HepG2 (cell line): ENCODE data around the gene HOXA10. TPM values are rescaled to one million over a fixed set of nuclear protein-coding genes. Genes with fewer than 3 reads are reported as not detected.

Source experiments
- ATAC-seq: fragments of 200-7000 bp; cut with Tn5 transposase; 3 replicates; pipeline ENCODE4 v1.9.1; 2020; ENCODE audit warnings: mild to moderate bottlenecking, moderate library complexity
- BruUV-seq: library from RNA; stranded (reverse); fragments of 400-500 nt; replicated peaks from 2 replicates; lab custom pipeline; 2021; lab: Mats Ljungman, UMichigan
- CTCF ChIA-PET: fragments of 300-600 bp; formaldehyde crosslinking; extraction: SDS; loops from one replicate; lab custom pipeline; 2021; ENCODE audit warnings: low total read pairs, inconsistent platforms, low intra/inter-chr PET ratio; lab: Yijun Ruan, JAX
- POLR2A ChIA-PET: fragments of 350-600 bp; sonication (Branson Sonifier 250); formaldehyde crosslinking; loops from one replicate; lab custom pipeline; 2020; ENCODE audit warnings: antibody characterized with exemption, inconsistent platforms; lab: Yijun Ruan, JAX
- DNase-seq: peaks from one replicate; pipeline ENCODE4 v3.0.0-alpha.2; 2015; ENCODE audit warnings: low spot score
- FAIRE-seq: peaks from 3 replicates; lab custom pipeline; 2011; peaks lifted over from hg19 to GRCh38; lab: Jason Lieb, UNC
- H2AFZ ChIP-seq: one replicate; pipeline ENCODE4 v1.6.1; 2011; ENCODE audit warnings: low read length, inconsistent platforms
- H3K27ac ChIP-seq: fragments of 300-600 bp; 3 replicates; pipeline ENCODE4 v1.8.0; 2011; ENCODE audit warnings: mixed run types, mild to moderate bottlenecking, mixed read lengths, low read length, inconsistent platforms; ENCODE audit not compliant: insufficient read depth; ENCODE audit errors: extremely low read length
- H3K27me3 ChIP-seq, 2 experiments: fragments of 200-600 bp in 1 of 2; 2 replicates in 1 of 2; 3 replicates in 1 of 2; pipeline versions ENCODE4 v1.6.0 to v1.8.0; 2011; ENCODE audit warnings: low read length in 2 of 2, mild to moderate bottlenecking in 2 of 2, moderate library complexity in 2 of 2, inconsistent platforms in 1 of 2; ENCODE audit not compliant: insufficient read depth in 2 of 2, control insufficient read depth in 1 of 2
- H3K36me3 ChIP-seq, 2 experiments: fragments of 200-600 bp in 1 of 2; replicated peaks in 1 of 2; 2 replicates in 1 of 2; 3 replicates in 1 of 2; pipeline versions ENCODE4 v1.5.1 to v1.8.0; 2011; ENCODE audit warnings: low read length in 2 of 2, inconsistent platforms in 1 of 2; ENCODE audit not compliant: insufficient read depth in 2 of 2, control insufficient read depth in 1 of 2
- H3K4me1 ChIP-seq: 2 replicates; pipeline ENCODE4 v1.5.1; 2012; ENCODE audit warnings: low read length, inconsistent platforms; ENCODE audit not compliant: insufficient read depth
- H3K4me2 ChIP-seq: 2 replicates; pipeline ENCODE4 v1.6.0; 2011; ENCODE audit warnings: low read depth, low read length, inconsistent platforms
- H3K4me3 ChIP-seq, 3 experiments: fragments of 200-600 bp in 1 of 3; sonication (generic), shearing (Covaris generic) in 1 of 3; replicated peaks in 1 of 3; 2 replicates each; pipeline ENCODE4 v1.5.1; 2011 to 2016; ENCODE audit warnings: low read length in 3 of 3, inconsistent platforms in 2 of 3, low read depth in 2 of 3, mild to moderate bottlenecking in 2 of 3, control low read depth in 1 of 3, mixed read lengths in 1 of 3; ENCODE audit not compliant: insufficient read depth in 1 of 3
- H3K79me2 ChIP-seq: one replicate; pipeline ENCODE4 v1.6.1; 2011; ENCODE audit warnings: low read length, inconsistent platforms; ENCODE audit not compliant: insufficient read depth
- H3K9ac ChIP-seq: 2 replicates; pipeline ENCODE4 v1.6.0; 2011; ENCODE audit warnings: mild to moderate bottlenecking, low read depth, low read length, inconsistent platforms; ENCODE audit not compliant: insufficient read depth
- H3K9me3 ChIP-seq: 2 replicates; pipeline ENCODE4 v1.5.1; 2012; ENCODE audit warnings: mild to moderate bottlenecking, low read length
- H4K20me1 ChIP-seq: 2 replicates; pipeline ENCODE4 v1.6.0; 2011; ENCODE audit warnings: inconsistent platforms, mild to moderate bottlenecking, low read length, moderate library complexity; ENCODE audit not compliant: insufficient read depth
- AKAP8 ChIP-seq: sonication (generic); formaldehyde crosslinking; IDR thresholded peaks from 2 replicates; pipeline ENCODE4 v1.5.1; 2020; ENCODE audit warnings: mild to moderate bottlenecking, missing genetic modification reagents
- CENPX ChIP-seq: sonication (generic); formaldehyde crosslinking; IDR thresholded peaks from 2 replicates; pipeline ENCODE4 v1.9.0; 2021; ENCODE audit warnings: mild to moderate bottlenecking, missing genetic modification reagents, moderate library complexity
- FOXO1 ChIP-seq: sonication (generic); formaldehyde crosslinking; IDR thresholded peaks from 2 replicates; pipeline ENCODE4 v1.4.0; 2020; ENCODE audit warnings: missing genetic modification reagents
- GTF3A ChIP-seq: sonication (generic); formaldehyde crosslinking; conservative IDR thresholded peaks from 2 replicates; pipeline ENCODE4 v1.4.0; 2020; ENCODE audit warnings: mild to moderate bottlenecking, missing genetic modification reagents
- JARID2 ChIP-seq: sonication (generic); formaldehyde crosslinking; IDR thresholded peaks from 2 replicates; pipeline ENCODE4 v1.8.1; 2023; ENCODE audit warnings: missing genetic modification reagents, inconsistent platforms; ENCODE audit not compliant: insufficient replicate concordance
- MED13 ChIP-seq: sonication (generic); formaldehyde crosslinking; IDR thresholded peaks from 2 replicates; pipeline ENCODE4 v1.5.0; 2020; ENCODE audit warnings: missing genetic modification reagents
- MTA1 ChIP-seq: sonication (generic); formaldehyde crosslinking; IDR thresholded peaks from 2 replicates; pipeline ENCODE4 v1.4.0; 2020; ENCODE audit warnings: missing genetic modification reagents, mild to moderate bottlenecking, borderline replicate concordance
- RNF2 ChIP-seq: fragments of 450-650 bp; conservative IDR thresholded peaks from 2 replicates; pipeline ENCODE4 v1.6.1; 2016; ENCODE audit warnings: low read depth
- ZNF256 ChIP-seq: sonication (generic); formaldehyde crosslinking; conservative IDR thresholded peaks from 2 replicates; pipeline ENCODE4 v1.4.0; 2020; ENCODE audit warnings: missing genetic modification reagents
- ZNF75D ChIP-seq: sonication (generic); formaldehyde crosslinking; IDR thresholded peaks from 2 replicates; pipeline ENCODE4 v1.8.1; 2023; ENCODE audit warnings: missing genetic modification reagents, mild to moderate bottlenecking, borderline replicate concordance
- ZNF883 ChIP-seq: sonication (generic); formaldehyde crosslinking; IDR thresholded peaks from 2 replicates; pipeline ENCODE4 v1.5.1; 2020; ENCODE audit warnings: mild to moderate bottlenecking, missing genetic modification reagents; ENCODE audit errors: not compliant biosample characterization
- in situ Hi-C: cut with HindIII; loops from 2 replicates; pipeline ENCODE4 v1.10.0; 2017; ENCODE audit warnings: low pct_unique_long_range_greater_than_20kb; ENCODE audit not compliant: extremely low pct_ligation_motif_present
- intact Hi-C: fragments of 100-400 bp; cut with micrococcal nuclease; formaldehyde crosslinking; loops from one replicate; pipeline ENCODE4 v1.10.0; 2022; ENCODE audit not compliant: unreplicated experiment
- polyA plus RNA-seq, 8 experiments: library from polyadenylated mRNA; depleted of rRNA in 3 of 8; stranded (reverse) in 7 of 8; unstranded in 1 of 8; fragments of >200 nt; fragmentation: Illumina TruSeq in 4 of 8; extraction: Trizol in 4 of 8; gene quantifications; 2 replicates each; pipeline versions ENCODE4 v1.2.1 to v1.2.3, GENCODE V29; 2011 to 2016; ENCODE audit warnings: low read depth in 4 of 8, missing spikeins in 1 of 8, mixed read lengths in 1 of 8; ENCODE audit not compliant: insufficient read depth in 1 of 8
- total RNA-seq, 5 experiments: library from RNA; depleted of rRNA; stranded (reverse); fragments of >200 nt; fragmentation: Illumina TruSeq; extraction: Trizol; gene quantifications; 2 replicates each; pipeline ENCODE4 v1.2.3, GENCODE V29; 2016; ENCODE audit warnings: low read depth in 1 of 5
- TF ChIP-seq, protein P1 (sequence below): sonication (generic); formaldehyde crosslinking; IDR thresholded peaks from 2 replicates; pipeline ENCODE4 v1.8.0; 2022; ENCODE audit warnings: missing genetic modification reagents, mild to moderate bottlenecking, inconsistent platforms, borderline replicate concordance
- TF ChIP-seq, protein P2 (sequence below): sonication (generic); formaldehyde crosslinking; IDR thresholded peaks from 2 replicates; pipeline ENCODE4 v1.4.0; 2020; ENCODE audit warnings: mild to moderate bottlenecking, missing genetic modification reagents, borderline replicate concordance
- TF ChIP-seq, protein P3 (sequence below): sonication (generic); formaldehyde crosslinking; IDR thresholded peaks from 2 replicates; pipeline ENCODE4 v1.4.0; 2020; ENCODE audit warnings: missing genetic modification reagents

The HOXA10 gene
- total and polyA plus RNA-seq, 2 of the 13 experiments (the other 11 are each of a cell fraction or from before 2014, with no cell fraction given), result not detected

DNA sequence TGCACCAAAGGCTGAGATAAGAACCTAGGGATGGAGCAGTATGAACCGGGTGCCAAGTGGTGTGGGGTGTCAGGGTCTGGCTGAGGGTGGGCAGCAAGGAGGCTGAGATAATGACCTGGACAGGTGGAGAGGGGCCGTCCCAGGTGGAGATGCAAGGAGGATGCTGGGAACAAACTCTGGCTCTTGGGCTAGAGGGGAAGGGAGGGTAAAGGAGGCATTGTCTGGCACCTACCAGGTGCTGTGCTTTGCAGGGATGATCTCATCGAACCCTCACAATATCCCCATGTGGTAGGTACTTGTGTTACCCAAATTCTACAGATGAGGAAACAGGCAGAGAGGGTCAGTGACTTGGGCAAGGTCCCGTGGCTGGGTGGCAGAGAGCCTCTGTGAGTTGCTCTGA, 45.7 kb upstream of the HOXA10 start (continued):
- no peak for TF ChIP-seq ZNF883 (CRISPR knock-in tag)
- TF ChIP-seq MED13 (CRISPR knock-in tag), result no peak
- TF ChIP-seq MTA1 (CRISPR knock-in tag), result no peak
- TF ChIP-seq GTF3A (CRISPR knock-in tag), result no peak
- TF ChIP-seq ZNF256 (CRISPR knock-in tag), result no peak
- TF ChIP-seq AKAP8 (CRISPR knock-in tag), result no peak
- no peak for TF ChIP-seq ZNF75D (CRISPR knock-in tag)
- TF ChIP-seq, all 625 proteins: peak for 0

DNA sequence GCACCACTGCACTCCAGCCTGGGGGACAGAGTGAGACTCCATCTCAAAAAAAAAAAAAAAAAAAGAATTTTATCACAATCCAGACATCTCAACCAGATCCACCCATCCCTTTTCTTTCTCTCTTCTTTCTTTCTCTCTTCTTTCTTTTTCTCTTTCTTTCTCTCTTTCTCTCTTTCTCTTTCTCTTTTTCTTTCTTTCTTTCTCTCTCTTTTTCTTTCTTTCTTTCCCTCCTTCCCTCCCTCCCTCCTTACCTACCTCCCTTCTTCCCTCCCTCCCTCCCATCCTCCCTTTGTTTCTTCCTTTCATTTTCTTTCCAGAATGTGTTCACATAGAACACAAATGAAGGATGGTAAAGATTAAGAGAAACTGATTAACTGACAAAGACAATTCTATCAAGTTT, 43.8 kb upstream of the HOXA10 start:
- no peak for FAIRE-seq
- H3K36me3 ChIP-seq, result no peaks in the 10 kb centered on the region
- intact Hi-C loops (no loop called here), in situ Hi-C loops (no loop called here)
- ChIA-PET POLR2A (no interaction called here), CTCF (no interaction called here)
- H3K27ac ChIP-seq, result no peak overlapping the region
- no peaks in the 10 kb centered on the region for H3K79me2 ChIP-seq
- TF ChIP-seq RNF2, result no peak
- TF ChIP-seq, protein P1, sequence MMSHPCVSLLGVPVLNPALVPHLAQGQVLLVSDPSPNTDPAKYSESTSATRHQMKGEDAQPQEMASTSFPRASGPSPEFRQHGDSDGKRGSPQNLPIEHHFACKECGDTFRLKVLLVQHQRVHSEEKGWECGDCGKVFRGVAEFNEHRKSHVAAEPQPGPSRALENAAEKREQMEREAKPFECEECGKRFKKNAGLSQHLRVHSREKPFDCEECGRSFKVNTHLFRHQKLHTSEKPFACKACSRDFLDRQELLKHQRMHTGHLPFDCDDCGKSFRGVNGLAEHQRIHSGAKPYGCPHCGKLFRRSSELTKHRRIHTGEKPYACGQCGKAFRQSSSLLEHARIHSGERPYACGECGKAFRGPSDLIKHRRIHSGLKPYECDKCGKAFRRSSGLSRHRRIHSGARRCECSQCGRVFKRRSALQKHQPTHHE, result no peak
- TF ChIP-seq, protein P2, sequence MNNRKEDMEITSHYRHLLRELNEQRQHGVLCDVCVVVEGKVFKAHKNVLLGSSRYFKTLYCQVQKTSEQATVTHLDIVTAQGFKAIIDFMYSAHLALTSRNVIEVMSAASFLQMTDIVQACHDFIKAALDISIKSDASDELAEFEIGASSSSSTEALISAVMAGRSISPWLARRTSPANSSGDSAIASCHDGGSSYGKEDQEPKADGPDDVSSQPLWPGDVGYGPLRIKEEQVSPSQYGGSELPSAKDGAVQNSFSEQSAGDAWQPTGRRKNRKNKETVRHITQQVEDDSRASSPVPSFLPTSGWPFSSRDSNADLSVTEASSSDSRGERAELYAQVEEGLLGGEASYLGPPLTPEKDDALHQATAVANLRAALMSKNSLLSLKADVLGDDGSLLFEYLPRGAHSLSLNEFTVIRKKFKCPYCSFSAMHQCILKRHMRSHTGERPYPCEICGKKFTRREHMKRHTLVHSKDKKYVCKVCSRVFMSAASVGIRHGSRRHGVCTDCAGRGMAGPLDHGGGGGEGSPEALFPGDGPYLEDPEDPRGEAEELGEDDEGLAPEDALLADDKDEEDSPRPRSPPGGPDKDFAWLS (CRISPR knock-in tag), result no peak
- TF ChIP-seq, protein P3, sequence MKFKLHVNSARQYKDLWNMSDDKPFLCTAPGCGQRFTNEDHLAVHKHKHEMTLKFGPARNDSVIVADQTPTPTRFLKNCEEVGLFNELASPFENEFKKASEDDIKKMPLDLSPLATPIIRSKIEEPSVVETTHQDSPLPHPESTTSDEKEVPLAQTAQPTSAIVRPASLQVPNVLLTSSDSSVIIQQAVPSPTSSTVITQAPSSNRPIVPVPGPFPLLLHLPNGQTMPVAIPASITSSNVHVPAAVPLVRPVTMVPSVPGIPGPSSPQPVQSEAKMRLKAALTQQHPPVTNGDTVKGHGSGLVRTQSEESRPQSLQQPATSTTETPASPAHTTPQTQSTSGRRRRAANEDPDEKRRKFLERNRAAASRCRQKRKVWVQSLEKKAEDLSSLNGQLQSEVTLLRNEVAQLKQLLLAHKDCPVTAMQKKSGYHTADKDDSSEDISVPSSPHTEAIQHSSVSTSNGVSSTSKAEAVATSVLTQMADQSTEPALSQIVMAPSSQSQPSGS (CRISPR knock-in tag), result no peak
- TF ChIP-seq FOXO1, result no peak
- no peak for TF ChIP-seq JARID2 (CRISPR knock-in tag)
- no peak for TF ChIP-seq CENPX (CRISPR knock-in tag)
- no peaks in the 10 kb centered on the region for H4K20me1 ChIP-seq
- BruUV-seq, result no TSS peak
- H3K9me3 ChIP-seq, result no peaks in the 10 kb centered on the region
- no peak overlapping the region for H3K9ac ChIP-seq
- no peak for ATAC-seq
- DNase-seq, result no peak
- H2AFZ ChIP-seq, result no peak overlapping the region
- H3K4me3 ChIP-seq, result no peak overlapping the region
- H3K27me3 ChIP-seq, result peaks cover 3 to 28% of the 10 kb centered on the region in 2 experiments; a peak in 3 of 5 replicates
- no peaks in the 10 kb centered on the region for H3K4me1 ChIP-seq
- no peak overlapping the region for H3K4me2 ChIP-seq
